Stimulated activated CD8-positive, alpha-beta memory T cell treated with anti-CD3 and anti-CD28 coated beads, Interleukin-12 subunit alpha, Interleukin-12 subunit beta, amount 100 ng/mL, for 1 hour (primary cell): ENCODE data around the gene VGLL4.
"Not testable (repeated sequence)": the region's sequence is repeated elsewhere in the genome, so short reads cannot be mapped to it uniquely, and the experiment has no call there.

ENCODE experiments used
- DNase-seq: peaks from one replicate; pipeline ENCODE4 v3.0.0-alpha.2; 2020; ENCODE audit warnings: low read depth

VGLL4 gene

GRCh38 chr3:11643605-11644087 lies at the start of gene VGLL4:
Gene VGLL4, minus strand, starts transcription at chr3:11643915. Its CDS starts 397 bp downstream, at chr3:11643518.
- peak; percentile 48 for DNase-seq

- no peak for DNase-seq
Measured at GRCh38 chr3:11692532-11692813, 48.8 kb upstream of the VGLL4 start.

GRCh38 chr3:11691767-11692531 lies 48.2 kb upstream of the VGLL4 start:
- DNase-seq, result no peak

GRCh38 chr3:11690863-11691766 lies 47.4 kb upstream of the VGLL4 start:
- no peak for DNase-seq

- DNase-seq, result no peak
Measured at GRCh38 chr3:11689749-11690148, 46.0 kb upstream of the VGLL4 start.

GRCh38 chr3:11684980-11685379 lies 41.3 kb upstream of the VGLL4 start:
- not testable (repeated sequence) for DNase-seq

GRCh38 chr3:11680509-11680908 lies 36.8 kb upstream of the VGLL4 start:
- no peak for DNase-seq

GRCh38 chr3:11679964-11680363 lies 36.2 kb upstream of the VGLL4 start:
- no peak for DNase-seq

- DNase-seq, result no peak
Measured at GRCh38 chr3:11672363-11672762, 28.6 kb upstream of the VGLL4 start.

GRCh38 chr3:11671648-11672100 lies 28.0 kb upstream of the VGLL4 start:
- DNase-seq, result no peak

GRCh38 chr3:11668243-11669235 lies 24.8 kb upstream of the VGLL4 start:
- no peak for DNase-seq

GRCh38 chr3:11665331-11665730 lies 21.6 kb upstream of the VGLL4 start:
- DNase-seq, result no peak

- DNase-seq, result no peak
Measured at GRCh38 chr3:11662392-11662990, 18.8 kb upstream of the VGLL4 start.

GRCh38 chr3:11661827-11662226 lies 18.1 kb upstream of the VGLL4 start:
- DNase-seq, result no peak

- DNase-seq, result no peak
Measured at GRCh38 chr3:11661052-11661656, 17.4 kb upstream of the VGLL4 start.

GRCh38 chr3:11660242-11660641 lies 16.5 kb upstream of the VGLL4 start:
- DNase-seq, result no peak

- no peak for DNase-seq
Measured at GRCh38 chr3:11658180-11658579, 14.5 kb upstream of the VGLL4 start.

GRCh38 chr3:11655196-11655928 lies 11.6 kb upstream of the VGLL4 start:
- DNase-seq, result no peak

GRCh38 chr3:11654166-11654565 lies 10.5 kb upstream of the VGLL4 start:
- DNase-seq, result no peak
